Body of pancreas (tissue), 4 donors: ENCODE data around the gene POFUT2.

ENCODE experiments used
- POLR2A ChIP-seq, 3 donors: fragments of 450-650 bp; IDR thresholded peaks; one replicate each; pipeline ENCODE4 v1.6.1; 2016; ENCODE audit warnings: antibody characterized with exemption in 3 of 3, mild to moderate bottlenecking in 2 of 3
- TF ChIP-seq, protein P1 (sequence below), 7 experiments: fragments of 450-650 bp in 4 of 7; fragments of 200-600 bp in 3 of 7; sonication (generic) in 3 of 7; IDR thresholded peaks; one replicate each; pipeline ENCODE4 v1.5.1; 2016 to 2019; ENCODE audit warnings: antibody characterized with exemption in 7 of 7

DNA sequence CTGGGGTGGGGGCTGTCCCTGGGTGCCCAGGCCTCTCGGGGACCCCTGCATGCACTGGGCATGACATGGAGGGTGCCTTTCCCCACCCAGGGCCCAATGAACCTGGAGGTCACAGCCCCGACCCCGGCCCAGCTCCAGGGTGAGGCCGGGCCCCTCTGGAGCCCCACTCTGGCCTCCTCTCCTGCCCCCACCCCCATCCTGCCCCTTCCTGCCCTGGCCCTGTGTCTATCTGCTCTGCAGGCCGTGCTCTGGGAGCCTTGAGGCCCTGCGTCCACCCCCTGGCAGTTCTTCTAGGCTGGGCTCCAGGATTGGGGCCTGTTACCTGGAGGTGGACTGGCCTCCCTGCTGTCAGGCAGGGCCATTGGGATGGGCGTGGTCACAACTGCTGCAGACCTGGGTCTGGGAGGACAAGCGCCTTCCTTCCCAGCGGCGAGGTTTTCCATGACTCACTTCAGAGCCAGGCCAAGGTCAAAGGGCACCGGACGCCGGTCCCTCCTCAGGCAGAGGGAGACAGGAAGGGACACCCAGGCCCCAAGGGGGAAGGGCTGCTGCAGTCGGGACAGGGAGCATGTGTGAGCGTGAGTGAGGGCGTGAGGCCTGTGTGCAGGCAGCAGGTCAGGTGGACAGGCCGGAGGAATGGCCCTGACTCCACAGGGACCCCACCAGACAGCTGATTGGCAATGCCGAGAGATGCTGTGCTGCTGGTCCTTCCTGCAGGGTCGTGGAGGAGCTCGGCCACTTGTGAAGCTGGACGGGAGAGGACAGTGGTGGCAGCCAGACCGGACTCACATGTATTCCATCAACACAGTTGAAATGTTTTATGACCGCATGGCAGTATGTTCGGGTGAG is 31.1 kb upstream of the POFUT2 start:
- TF ChIP-seq, protein P1, sequence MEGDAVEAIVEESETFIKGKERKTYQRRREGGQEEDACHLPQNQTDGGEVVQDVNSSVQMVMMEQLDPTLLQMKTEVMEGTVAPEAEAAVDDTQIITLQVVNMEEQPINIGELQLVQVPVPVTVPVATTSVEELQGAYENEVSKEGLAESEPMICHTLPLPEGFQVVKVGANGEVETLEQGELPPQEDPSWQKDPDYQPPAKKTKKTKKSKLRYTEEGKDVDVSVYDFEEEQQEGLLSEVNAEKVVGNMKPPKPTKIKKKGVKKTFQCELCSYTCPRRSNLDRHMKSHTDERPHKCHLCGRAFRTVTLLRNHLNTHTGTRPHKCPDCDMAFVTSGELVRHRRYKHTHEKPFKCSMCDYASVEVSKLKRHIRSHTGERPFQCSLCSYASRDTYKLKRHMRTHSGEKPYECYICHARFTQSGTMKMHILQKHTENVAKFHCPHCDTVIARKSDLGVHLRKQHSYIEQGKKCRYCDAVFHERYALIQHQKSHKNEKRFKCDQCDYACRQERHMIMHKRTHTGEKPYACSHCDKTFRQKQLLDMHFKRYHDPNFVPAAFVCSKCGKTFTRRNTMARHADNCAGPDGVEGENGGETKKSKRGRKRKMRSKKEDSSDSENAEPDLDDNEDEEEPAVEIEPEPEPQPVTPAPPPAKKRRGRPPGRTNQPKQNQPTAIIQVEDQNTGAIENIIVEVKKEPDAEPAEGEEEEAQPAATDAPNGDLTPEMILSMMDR (IDR thresholded peaks at IDR 0.05) = no peak
- TF ChIP-seq POLR2A (IDR thresholded peaks at IDR 0.05) = no peak
